Measurements from ENCODE around the gene CFAP65.

- TF ChIP-seq AR (CRISPR knock-in tag; IDR thresholded peaks at IDR 0.05), result no peak
- no peak for TF ChIP-seq HMGXB4 (CRISPR knock-in tag; IDR thresholded peaks at IDR 0.05)
- TF ChIP-seq CTCF (IDR thresholded peaks at IDR 0.05), result no peak
- TF ChIP-seq ZBTB43 (CRISPR knock-in tag; IDR thresholded peaks at IDR 0.05), result no peak
- no peak for TF ChIP-seq FOXP4 (CRISPR knock-in tag; IDR thresholded peaks at IDR 0.05)
- no peak for TF ChIP-seq ZNF121 (CRISPR knock-in tag; IDR thresholded peaks at IDR 0.05)
Measured at GRCh38 chr2:218970894-218971293, 70.4 kb downstream of the CFAP65 start.
